Hypothalamus (tissue), 51 donors: ENCODE data around the gene MMS22L.

ENCODE experiments used
- DNase-seq, 51 donors: peaks; one replicate each; lab custom pipeline; 2025; lab: John Stamatoyannopoulos, UW

Gene MMS22L

GRCh38 chr6:97097068-97098047 is 185.7 kb downstream of the MMS22L start:
- DNase-seq: peak in 5 of 51 donors; percentile 4 to 60 (median 8)

GRCh38 chr6:97095311-97095850 is 187.6 kb downstream of the MMS22L start:
- DNase-seq: no peak

GRCh38 chr6:97094376-97094775 is 188.6 kb downstream of the MMS22L start:
- no peak for DNase-seq

GRCh38 chr6:97092673-97093305 is 190.2 kb downstream of the MMS22L start:
- no peak for DNase-seq
